Stimulated activated CD8-positive, alpha-beta memory T cell treated with anti-CD3 and anti-CD28 coated beads, Interleukin-15, amount 100 ng/mL, for 24 hours (primary cell): ENCODE measurements around the gene SMNDC1.
"Not testable (repeated sequence)": the region's sequence is repeated elsewhere in the genome, so short reads cannot be mapped to it uniquely, and the experiment has no call there.

Experiments
- DNase-seq: peaks from one replicate; pipeline ENCODE4 v3.0.0-alpha.2; 2020; ENCODE audit warnings: low read depth

The SMNDC1 gene

GRCh38 chr10:110279407-110279986 is 25.2 kb downstream of the SMNDC1 start:
- no peak for DNase-seq

- DNase-seq: no peak
Observed at GRCh38 chr10:110278562-110279406, 25.9 kb downstream of the SMNDC1 start.

GRCh38 chr10:110277591-110277990 is 27.1 kb downstream of the SMNDC1 start:
- no peak for DNase-seq

- DNase-seq: no peak
Observed at GRCh38 chr10:110276603-110277002, 28.1 kb downstream of the SMNDC1 start.

- DNase-seq: no peak
Observed at GRCh38 chr10:110275128-110275729, 29.5 kb downstream of the SMNDC1 start.

- DNase-seq: no peak
Observed at GRCh38 chr10:110274647-110275046, 30.1 kb downstream of the SMNDC1 start.

GRCh38 chr10:110274072-110274627 is 30.6 kb downstream of the SMNDC1 start:
- DNase-seq: no peak

- DNase-seq: no peak
Observed at GRCh38 chr10:110273474-110273873, 31.2 kb downstream of the SMNDC1 start.

GRCh38 chr10:110272995-110273394 is 31.7 kb downstream of the SMNDC1 start:
- DNase-seq: not testable (repeated sequence)

GRCh38 chr10:110269374-110270318 is 35.1 kb downstream of the SMNDC1 start:
- no peak for DNase-seq

- DNase-seq: no peak
Observed at GRCh38 chr10:110268971-110269370, 35.7 kb downstream of the SMNDC1 start.

- DNase-seq: no peak
Observed at GRCh38 chr10:110268442-110268841, 36.3 kb downstream of the SMNDC1 start.

GRCh38 chr10:110267276-110267675 is 37.4 kb downstream of the SMNDC1 start:
- DNase-seq: no peak

- no peak for DNase-seq
Observed at GRCh38 chr10:110265573-110266193, 39.0 kb downstream of the SMNDC1 start.

- DNase-seq: no peak
Observed at GRCh38 chr10:110263164-110263563, 41.6 kb downstream of the SMNDC1 start.

- no peak for DNase-seq
Observed at GRCh38 chr10:110260746-110261477, 43.8 kb downstream of the SMNDC1 start.

- DNase-seq: no peak
Observed at GRCh38 chr10:110259317-110259716, 45.4 kb downstream of the SMNDC1 start.

GRCh38 chr10:110258542-110258941 is 46.2 kb downstream of the SMNDC1 start:
- no peak for DNase-seq

GRCh38 chr10:110254467-110254866 is 50.3 kb downstream of the SMNDC1 start:
- DNase-seq: no peak

GRCh38 chr10:110252151-110252550 is 52.6 kb downstream of the SMNDC1 start:
- no peak for DNase-seq

GRCh38 chr10:110251392-110251791 is 53.3 kb downstream of the SMNDC1 start:
- not testable (repeated sequence) for DNase-seq
